ENCODE results near the gene IFNL2. TPM values are rescaled to one million over a fixed set of nuclear protein-coding genes. Genes with fewer than 3 reads are reported as not detected.
"Not testable (repeated sequence)": the region's sequence is repeated elsewhere in the genome, so short reads cannot be mapped to it uniquely, and the experiment has no call there.

The IFNL2 gene
- polyA plus RNA-seq, 3 donors = not detected

DNA sequence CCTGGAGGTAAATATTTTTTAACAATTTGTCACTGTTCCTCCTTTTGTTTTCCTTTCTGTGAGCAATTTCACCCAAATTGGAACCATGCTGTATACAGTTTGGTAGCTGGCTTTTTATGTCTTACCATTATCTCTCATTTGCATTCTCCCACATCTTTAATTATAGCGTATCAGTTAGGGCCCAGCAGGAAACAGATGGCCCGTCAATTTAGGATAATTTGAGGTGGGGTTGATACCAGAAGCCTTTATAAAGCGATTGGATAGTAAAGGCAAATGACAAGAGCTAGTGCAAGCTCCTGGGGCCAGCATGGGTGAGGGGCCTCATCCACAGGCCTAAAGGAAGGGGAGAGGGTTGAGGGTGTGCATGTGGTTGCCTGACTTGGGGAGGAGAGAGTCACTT, 15.7 kb upstream of the IFNL2 start:
- no peak for DNase-seq (ENCODE audit: low read depth in 3 of 3, low spot score in 2 of 3)

DNA sequence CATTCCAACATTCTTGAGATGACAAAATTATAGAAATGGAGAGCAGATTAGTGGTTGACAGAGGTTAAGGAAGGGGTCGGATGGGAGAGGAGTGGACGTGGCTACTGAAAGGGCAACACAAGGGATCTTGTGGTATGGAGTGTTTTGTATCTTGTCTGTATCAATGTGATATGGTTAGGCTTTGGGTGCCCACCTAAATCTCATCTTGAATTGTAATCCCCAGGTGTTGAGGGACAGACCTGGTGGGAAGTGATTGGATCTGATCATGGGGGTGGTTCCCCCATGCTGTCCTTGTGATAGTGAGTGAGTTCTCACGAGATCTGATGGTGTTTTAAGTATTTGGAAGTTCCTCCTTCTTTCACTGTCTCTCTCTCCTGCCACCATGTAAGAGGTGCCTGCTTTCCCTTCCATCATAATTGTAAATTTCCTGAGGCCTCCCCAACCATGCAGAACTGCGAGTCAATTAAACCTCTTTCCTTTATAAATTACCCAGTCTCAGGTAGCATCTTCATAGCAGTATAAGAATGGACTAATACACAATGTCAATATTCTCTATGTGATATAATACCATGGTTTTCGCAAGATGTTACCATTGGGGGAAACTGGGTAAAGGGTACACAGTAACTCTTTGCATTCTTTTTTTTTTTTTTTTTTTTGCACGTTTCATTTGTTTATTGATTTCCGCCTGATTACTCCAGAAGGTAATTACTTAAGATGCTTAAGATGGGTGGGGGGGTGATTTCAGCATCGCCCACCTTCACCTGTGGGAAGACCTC, 14.6 kb upstream of the IFNL2 start:
- DNase-seq (ENCODE audit: low read depth in 3 of 3, low spot score in 2 of 3) = no peak

DNA sequence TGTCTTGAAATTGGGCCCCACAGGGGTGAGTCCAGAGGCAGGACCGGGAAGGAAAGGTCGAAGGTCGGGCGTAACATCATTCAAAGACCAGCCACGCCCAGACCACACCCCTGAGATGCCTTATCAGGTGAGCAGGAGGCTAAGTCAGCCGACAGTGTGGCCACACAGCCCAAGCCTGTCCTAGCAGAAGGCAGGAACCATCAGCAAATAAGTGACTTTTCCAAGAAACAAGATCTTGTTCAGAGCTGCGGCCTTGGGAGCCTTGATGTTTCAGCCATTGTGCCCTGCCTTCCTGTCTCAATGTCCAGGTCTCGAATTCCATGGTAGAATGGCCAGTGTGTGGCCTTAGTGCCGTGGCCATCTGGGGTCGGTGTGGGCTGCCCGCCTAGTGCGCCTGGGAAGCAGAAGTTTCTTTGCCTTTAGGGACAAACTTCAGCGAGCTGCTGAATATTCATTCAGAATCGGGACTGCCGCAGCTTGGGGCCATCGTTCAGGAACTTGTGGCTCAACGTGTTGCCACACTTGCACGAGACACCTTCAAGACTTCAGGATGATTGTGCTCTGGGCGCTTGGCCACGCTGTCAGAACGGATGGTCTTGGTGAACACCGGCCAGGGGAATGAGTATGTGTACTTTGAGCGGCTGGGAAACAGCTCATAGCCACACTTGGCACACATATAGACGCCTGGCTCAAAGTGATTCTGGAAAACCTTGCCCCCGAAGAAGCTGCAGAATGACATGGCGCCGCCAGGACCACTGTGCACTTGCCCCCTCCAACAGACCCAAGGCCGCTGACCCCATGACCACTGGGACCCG, 13.5 kb upstream of the IFNL2 start:
- DNase-seq (ENCODE audit: low read depth in 3 of 3, low spot score in 2 of 3) = no peak

DNA sequence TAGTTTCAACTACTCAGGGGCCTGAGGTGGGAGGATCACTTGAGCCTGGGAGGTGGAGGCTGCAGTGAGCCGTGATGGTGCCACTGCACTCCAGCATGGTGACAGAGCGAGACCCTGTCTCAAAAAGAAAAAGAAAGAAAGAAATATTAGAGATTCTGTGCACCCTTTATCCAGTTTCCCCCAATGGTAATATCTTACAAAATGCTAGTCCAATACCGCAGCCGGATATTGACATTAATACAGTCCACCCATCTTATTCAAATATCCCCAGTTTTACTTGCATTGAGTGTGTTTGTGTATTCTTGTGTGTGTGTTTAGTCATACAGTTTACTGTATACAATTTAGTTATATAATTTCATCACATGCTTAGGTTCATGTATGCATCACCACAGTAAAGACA, 11.0 kb upstream of the IFNL2 start:
- no peak for DNase-seq (ENCODE audit: low read depth in 3 of 3, low spot score in 2 of 3)

DNA sequence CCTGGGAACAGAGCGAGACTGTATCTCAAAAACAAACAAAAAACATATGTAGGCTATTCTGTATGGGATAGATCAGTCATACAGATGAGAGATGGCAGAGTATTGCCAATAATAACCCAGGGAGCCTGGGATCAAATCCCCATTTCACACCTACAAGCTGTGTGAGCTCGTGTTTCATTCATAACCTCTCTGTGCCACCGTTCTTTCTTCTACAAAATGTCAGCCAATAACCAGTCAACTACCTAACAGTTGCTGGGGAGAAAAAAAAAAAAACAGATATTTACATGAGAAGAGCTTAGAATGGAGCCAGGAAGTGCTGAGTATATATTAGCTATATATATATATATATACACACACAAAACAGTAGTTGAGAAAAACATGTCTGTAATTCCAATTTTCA, 6.5 kb upstream of the IFNL2 start:
- DNase-seq (ENCODE audit: low read depth in 3 of 3, low spot score in 2 of 3) = no peak

DNA sequence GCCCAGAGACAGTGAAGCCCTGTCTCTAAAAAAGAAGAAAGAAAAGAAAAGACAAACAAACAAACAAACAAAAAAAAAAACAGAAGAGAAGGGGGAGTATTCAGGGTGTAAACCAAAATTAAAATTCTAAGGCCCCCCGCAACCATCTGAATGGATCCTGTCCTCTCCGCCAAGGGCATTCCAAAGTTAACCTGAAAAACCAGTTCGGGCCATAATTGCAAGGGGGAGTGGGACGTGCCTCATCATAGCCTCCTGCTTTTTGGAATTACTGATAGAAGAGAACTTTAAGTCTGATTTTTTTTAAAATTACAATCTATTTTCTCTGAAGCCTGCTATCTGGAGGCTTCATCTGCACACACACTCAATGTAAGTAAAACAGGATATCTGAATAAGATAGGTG, 5.7 kb upstream of the IFNL2 start:
- no peak for DNase-seq (ENCODE audit: low read depth in 3 of 3, low spot score in 2 of 3)

DNA sequence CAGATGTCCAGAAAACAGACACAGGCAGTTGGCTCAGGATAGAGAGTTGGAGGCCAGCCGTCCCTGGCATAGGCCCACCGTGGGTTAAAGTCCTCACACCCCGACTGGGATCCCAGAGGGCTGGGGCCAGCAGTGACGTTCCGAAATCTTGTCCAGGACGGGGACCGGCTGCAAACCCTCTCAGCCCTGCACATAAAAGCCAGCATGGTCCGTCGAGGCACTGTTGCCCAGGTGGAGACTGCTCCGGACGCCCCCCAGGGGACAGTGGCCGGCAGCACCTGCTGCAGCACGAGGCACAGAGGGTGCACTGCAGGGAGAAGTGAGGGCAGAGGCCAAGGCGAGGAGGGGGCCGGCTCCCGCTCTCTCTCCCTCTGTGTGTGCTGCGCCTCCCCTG, 4.3 kb upstream of the IFNL2 start:
- no peak for DNase-seq (ENCODE audit: low read depth in 3 of 3, low spot score in 2 of 3)

DNA sequence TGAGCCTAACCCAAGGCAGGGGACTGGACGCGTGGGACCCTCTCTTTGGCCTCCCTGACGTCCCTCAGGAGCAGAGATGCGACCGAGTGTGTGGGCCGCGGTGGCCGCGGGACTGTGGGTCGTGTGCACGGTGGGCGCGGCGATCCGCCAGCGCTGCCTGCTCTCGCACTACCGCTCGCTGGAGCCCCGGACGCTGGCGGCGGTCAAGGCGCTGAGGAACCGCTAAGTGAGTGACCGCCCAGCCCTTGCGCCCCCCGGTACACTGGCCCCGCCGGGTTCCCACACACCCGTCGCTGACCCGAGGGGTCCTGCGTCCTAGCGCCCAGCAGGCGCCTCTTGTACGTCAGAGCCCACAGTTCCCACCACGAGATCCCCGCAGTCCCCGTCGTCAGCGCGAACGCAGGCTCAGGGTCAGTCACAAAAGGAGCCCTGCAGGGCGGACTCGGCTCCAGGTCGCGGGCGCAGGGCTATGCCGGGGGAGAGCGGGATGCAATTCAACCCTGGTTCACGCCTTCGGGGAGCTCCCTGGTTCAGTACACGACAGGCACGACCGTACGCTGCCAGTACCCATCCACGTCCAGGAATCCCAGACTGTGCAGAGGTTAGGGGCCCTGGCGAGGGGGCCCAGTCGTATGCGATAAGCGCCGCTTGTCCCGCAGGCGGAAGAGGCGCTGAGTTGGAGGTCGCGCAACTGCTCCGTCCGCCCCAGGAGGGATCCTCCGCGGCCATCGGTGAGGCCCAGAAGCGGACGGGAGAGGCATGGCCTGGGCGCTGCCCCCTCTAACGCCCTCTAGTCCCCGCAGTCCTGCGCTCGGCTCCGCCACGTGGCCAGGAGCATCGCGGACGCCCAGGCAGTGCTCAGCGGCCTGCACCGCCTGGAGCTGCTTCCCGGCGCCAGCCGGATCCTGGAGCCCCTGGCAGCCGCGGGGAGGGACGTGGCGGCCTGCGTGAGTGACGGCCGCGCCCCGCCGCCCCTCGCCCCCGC, 3.6 kb upstream of the IFNL2 start:
- DNase-seq (ENCODE audit: low read depth in 3 of 3, low spot score in 2 of 3) = no peak

DNA sequence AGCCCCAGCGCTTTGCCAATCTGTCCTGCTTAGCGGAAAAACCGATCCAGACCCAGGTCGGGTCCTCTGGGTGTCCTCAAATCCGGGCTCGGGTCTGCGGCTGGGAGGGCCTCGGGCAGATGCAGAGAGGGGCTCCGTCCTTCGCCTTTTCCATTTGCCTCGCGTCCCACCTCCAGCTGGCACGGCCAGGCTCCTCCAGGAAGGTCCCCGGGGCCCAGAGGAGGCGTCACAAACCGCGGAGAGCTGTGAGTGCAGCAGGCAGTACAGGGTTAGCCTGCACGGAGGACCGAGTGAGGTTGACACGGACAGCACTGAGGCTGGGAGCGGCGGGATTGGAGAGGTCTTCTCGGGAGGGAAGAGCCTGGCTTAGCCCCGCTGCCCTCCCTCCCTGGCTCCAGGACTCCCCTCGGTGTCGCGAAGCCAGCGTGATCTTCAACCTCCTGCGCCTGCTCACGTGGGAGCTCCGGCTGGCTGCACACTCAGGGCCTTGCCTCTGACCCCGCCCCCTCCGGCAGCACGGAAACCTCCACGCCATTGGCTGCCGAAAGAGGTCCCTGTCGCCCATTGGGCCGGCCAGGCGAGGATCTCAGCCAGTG, 2.8 kb upstream of the IFNL2 start:
- no peak for DNase-seq (ENCODE audit: low read depth in 3 of 3, low spot score in 2 of 3)

DNA sequence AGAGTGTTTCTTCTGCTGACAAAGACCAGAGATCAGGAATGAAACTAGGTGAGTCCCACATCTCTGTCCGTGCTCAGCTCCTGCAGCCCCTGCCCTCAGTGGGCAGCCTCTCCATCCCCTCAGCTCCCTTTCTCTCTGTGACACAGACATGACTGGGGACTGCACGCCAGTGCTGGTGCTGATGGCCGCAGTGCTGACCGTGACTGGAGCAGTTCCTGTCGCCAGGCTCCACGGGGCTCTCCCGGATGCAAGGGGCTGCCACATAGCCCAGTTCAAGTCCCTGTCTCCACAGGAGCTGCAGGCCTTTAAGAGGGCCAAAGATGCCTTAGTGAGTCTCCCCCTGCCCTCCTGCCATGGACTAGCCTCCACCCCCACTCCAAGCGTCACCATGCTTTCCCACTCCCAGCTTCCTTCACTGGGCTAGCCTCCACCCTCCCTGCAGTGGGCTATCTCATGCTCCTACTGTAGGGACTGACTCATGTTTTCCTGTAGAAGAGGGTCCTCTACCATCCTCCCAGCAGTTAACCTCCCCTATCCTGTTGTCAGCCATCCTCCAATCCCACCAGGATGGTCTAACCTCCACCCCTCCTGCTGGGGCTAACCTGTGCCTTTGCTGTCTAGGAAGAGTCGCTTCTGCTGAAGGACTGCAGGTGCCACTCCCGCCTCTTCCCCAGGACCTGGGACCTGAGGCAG, 481 bp downstream of the IFNL2 start:
- not testable (repeated sequence) for DNase-seq (ENCODE audit: low read depth in 3 of 3, low spot score in 2 of 3)

DNA sequence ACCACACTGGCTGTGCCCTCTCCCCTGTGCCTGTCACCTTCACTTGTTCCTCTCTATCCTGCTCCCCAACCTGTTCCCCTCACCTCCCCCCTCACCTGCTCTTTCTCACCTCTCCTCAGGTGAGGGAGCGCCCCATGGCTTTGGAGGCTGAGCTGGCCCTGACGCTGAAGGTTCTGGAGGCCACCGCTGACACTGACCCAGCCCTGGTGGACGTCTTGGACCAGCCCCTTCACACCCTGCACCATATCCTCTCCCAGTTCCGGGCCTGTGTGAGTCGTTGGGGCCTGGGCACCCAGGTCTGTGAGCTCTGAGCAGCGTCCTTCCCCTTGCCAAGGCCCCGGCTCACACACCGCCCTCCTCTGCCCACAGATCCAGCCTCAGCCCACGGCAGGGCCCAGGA, 1.2 kb downstream of the IFNL2 start:
- DNase-seq (ENCODE audit: low read depth in 3 of 3, low spot score in 2 of 3) = not testable (repeated sequence)

DNA sequence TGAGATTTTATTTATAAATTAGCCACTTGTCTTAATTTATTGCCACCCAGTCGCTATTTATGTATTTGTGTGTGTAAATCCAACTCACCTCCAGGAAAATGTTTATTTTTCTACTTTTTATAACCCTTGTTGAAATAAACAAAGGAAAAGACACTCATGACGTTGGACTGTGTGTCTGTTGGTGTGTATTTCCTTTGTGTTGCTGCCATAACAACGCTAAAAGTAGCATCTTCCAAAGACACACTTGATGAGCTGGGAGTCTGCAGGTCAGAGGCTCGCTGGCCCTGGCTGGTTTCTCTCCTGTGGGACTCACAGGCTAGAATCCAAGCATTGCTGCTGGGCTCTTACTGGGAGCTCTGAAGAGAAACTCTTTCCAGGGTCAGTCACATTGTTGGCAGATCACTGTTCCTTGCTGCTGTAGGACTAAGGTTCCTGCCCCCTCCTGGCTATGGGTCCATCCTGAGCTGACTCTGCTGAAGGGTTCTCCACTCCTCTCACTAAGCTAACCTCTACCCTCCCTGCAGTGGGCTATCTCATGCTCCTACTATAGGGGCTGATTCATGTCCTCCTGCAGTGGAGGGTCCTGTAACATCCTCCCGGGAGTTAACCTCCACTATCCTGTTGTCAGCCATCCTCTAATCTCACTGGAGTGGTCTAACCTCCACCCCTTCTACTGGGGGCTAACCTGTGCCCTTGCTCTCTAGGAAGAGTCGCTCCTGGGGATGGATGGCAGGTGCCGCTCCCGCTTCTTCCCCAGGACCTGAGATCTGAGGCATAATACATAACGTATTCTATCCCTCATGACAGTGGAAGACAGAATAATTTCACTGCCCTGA, 2.1 kb downstream of the IFNL2 start:
- no peak for DNase-seq (ENCODE audit: low read depth in 3 of 3, low spot score in 2 of 3)

DNA sequence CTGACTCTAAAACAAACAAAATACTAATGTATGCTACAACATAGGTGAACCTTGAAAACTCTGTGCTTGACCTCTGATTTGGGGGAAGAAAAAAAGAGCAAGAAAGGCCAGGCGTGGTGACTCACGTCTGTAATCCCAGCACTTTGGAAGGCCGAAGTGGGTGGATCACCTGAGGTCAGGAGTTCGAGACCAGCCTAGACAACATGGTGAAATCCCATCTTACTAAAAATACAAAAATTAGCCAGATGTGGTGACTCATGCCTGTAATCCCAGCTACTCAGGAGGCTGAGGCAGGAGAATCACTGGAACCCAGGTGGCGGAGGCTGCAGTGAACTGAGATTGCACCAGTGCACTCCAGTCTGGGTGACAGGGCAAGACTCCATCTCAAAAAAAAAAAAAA, 5.7 kb downstream of the IFNL2 start:
- DNase-seq (ENCODE audit: low read depth in 3 of 3, low spot score in 2 of 3) = not testable (repeated sequence)

DNA sequence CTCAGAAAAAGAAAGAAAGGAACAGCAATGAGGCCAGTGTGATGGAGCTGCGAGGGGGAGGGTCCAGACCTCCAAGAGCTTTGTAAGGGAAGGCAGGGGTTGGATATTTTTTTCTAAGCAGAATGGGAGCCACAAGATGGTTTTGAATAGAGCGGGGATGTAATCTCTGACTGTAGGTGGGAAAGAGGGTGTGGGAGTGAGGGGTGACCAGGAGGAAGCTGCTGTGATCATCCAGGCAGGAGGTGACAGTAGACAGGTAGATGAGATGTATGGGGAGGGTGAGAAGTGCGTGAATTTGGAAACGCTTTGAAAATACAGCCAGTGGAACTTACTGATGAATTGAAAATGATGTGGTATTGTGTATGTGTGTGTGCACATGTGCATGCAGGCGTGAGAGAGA, 7.4 kb downstream of the IFNL2 start:
- no peak for DNase-seq (ENCODE audit: low read depth in 3 of 3, low spot score in 2 of 3)

DNA sequence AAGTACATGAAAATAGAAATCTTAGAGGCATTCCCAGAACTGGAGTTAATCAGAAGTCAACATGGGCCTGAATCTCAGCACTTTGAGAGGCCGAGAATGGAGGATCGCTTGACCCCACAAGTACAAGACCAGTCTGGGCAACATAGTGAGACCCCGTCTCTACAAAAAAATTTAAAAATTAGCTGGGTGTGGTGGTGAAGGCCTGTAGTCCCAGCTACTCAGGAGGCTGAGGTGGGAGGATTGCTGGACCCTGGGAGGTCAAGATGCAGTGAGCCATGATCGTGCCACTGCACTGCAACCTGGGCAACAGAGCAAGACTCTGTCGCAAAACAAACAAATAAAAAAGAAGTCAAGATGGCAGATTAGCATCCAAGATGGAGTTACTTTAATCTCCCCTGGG, 8.5 kb downstream of the IFNL2 start:
- no peak for DNase-seq (ENCODE audit: low read depth in 3 of 3, low spot score in 2 of 3)

DNA sequence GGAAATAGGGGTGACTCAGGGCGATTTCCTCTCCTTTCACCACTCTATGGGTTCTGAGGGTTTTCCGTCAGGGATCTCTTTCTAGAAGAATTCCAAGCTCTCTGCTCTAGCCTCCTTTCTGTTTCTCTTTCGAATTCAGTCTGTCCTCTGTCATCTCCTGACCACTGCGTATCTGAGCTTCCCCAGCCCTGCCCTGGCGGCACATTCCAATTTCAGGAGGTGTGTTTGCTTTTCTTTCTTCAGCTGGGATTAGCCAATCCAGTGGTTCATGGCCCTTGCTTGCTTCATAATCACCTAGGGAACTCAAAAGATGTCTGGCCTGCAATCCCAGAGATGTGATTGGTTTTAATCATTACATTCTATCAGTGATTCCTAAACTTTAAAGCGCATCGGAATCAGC, 9.4 kb downstream of the IFNL2 start:
- no peak for DNase-seq (ENCODE audit: low read depth in 3 of 3, low spot score in 2 of 3)

DNA sequence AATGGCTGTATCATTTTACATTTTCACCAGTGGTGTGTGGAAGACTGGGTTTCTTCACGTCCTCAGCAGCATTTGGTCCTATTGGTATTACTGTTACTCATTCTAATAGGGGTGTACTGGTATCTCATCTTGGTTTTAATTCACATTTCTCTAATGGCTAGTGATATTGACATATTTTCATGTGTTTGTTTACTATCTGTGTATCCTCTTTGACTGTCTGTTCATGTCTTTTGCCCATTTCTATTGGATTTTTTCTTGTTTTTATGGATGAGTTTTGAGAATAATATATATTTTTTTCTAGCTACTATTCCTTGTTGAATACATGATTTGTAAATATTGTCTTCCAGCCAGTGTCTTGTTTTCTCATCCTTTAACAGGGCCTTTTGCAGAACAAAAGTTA, 13.8 kb downstream of the IFNL2 start:
- DNase-seq (ENCODE audit: low read depth in 3 of 3, low spot score in 2 of 3) = no peak

DNA sequence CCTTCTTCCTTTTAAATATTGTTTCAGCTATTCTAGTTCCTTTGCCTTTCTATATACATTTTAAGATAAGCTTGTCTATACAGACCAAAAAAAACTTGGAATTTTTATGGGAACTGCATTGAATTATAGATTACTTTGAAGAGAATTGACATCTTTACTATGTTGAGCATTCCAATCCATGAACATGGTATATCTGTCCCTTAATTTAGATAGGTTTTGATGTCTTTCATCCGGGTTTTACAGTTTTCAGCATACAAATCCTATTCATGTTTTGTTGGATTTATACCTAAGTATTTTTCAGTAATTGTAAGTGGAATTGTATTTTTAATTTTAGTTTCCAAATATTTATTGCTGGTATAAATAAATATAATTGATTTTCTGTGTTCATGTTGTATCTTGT, 15.8 kb downstream of the IFNL2 start:
- no peak for DNase-seq (ENCODE audit: low read depth in 3 of 3, low spot score in 2 of 3)

DNA sequence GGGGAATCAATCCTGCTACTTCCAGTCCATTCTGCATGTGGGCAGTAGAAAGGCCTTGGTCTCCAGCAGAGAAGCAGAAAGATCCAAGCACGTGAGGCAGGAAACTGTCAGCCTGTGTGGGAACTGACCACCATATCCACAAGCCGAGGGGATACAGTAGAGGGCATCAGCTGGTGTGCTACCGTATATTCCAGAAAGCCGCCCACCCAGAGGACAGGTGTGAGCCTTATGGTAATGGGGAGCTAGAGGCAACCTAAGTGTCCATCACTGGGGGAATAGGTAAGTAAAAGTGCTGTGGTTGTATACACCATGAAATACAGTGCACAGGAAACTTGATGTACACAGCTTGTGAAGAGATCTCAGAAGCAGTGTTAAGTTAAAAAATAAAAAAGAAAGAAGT, 25.2 kb downstream of the IFNL2 start:
- no peak for DNase-seq (ENCODE audit: low read depth in 3 of 3, low spot score in 2 of 3)

Data from right renal cortex interstitium (tissue), 3 donors.